Adrenal gland (tissue), 12 donors: ENCODE results near the gene LDAH. TPM values are rescaled to one million over a fixed set of nuclear protein-coding genes. Genes with fewer than 3 reads are reported as not detected.
A peak's percentile ranks its signal among the peaks of the same experiment; 100 is the strongest.

ENCODE experiments used
- DNase-seq, 7 donors: peaks; one replicate each; pipeline ENCODE4 v3.0.0-alpha.2; 2019 to 2020
- H3K27ac ChIP-seq, 5 donors: fragments of 200-600 bp; sonication (generic) in 4 of 5; 1 replicate in 3 of 5; 2 replicates in 2 of 5; pipeline versions ENCODE4 v1.5.1 to v1.8.0; 2016 to 2020; ENCODE audit warnings: mild to moderate bottlenecking in 1 of 5
- H3K27me3 ChIP-seq: fragments of 200-600 bp; 2 replicates; pipeline ENCODE4 v1.8.0; 2021
- H3K36me3 ChIP-seq, 2 donors: fragments of 200-600 bp; replicated peaks in 1 of 2; 1 replicate in 1 of 2; 2 replicates in 1 of 2; pipeline versions ENCODE4 v1.5.1 to v1.8.0; 2018 to 2022
- H3K4me1 ChIP-seq, 2 donors: fragments of 200-600 bp; replicated peaks in 1 of 2; 1 replicate in 1 of 2; 2 replicates in 1 of 2; pipeline versions ENCODE4 v1.5.1 to v1.8.0; 2018 to 2021
- H3K4me3 ChIP-seq, 4 donors: fragments of 200-600 bp; sonication (generic) in 3 of 4; one replicate each; pipeline ENCODE4 v1.5.1; 2016 to 2018
- H3K9me3 ChIP-seq, 3 donors: fragments of 200-600 bp; sonication (generic) in 1 of 3; replicated peaks in 1 of 3; 1 replicate in 2 of 3; 2 replicates in 1 of 3; pipeline versions ENCODE4 v1.5.1 to v1.8.0; 2016 to 2021
- CTCF ChIP-seq, 6 experiments: fragments of 450-650 bp in 4 of 6; fragments of 200-600 bp in 2 of 6; sonication (generic) in 1 of 6; IDR thresholded peaks; 1 replicate in 5 of 6; 2 replicates in 1 of 6; pipeline versions ENCODE4 v1.5.1 to v1.8.0; 2016 to 2021; ENCODE audit warnings: antibody characterized with exemption in 6 of 6, mild to moderate bottlenecking in 2 of 6, moderate library complexity in 1 of 6
- POLR2A ChIP-seq, 2 donors: fragments of 450-650 bp; IDR thresholded peaks; one replicate each; pipeline ENCODE4 v1.6.1; 2017; ENCODE audit warnings: antibody characterized with exemption in 2 of 2, mild to moderate bottlenecking in 2 of 2, moderate library complexity in 1 of 2
- WGBS, 4 donors: extraction: QIAGEN DNeasy Blood & Tissue Kit in 2 of 4; methylation state at CpG; one replicate each; pipeline versions ENCODE4 v1.1.5 to v1.1.7; 2013 to 2017; 5-methylcytosine and 5-hydroxymethylcytosine counted together
- intact Hi-C, 2 donors: fragments of 100-400 bp; cut with DNase I; formaldehyde crosslinking; loops; one replicate each; pipeline versions ENCODE4 v1.14.1 to v1.15.0; 2022 to 2023
- polyA plus RNA-seq, 3 donors: library from polyadenylated mRNA; stranded (reverse); fragments of 200-250 nt in 2 of 3; fragments of 350-450 nt in 1 of 3; fragmentation: Illumina TruSeq in 1 of 3; extraction: RNeasy Lipid Tissue Mini Kit (QIAGEN cat#74804) in 1 of 3; gene quantifications; one replicate each; pipeline ENCODE4 v1.2.3, GENCODE V29; 2013 to 2014
- total RNA-seq, 9 donors: library from RNA; depleted of rRNA in 4 of 9; stranded (reverse); fragments of >200 nt in 4 of 9; fragments of 120-200 nt in 1 of 9; fragmentation: NEBNext Ultra II Directional in 1 of 9; extraction: Animal tissue kit (Norgen Biotek cat#: 25700) in 1 of 9; gene quantifications; one replicate each; pipeline versions ENCODE4 v1.1.0 to v1.2.4, GENCODE V29; 2013 to 2023
- donor health status: healthy with polysubstance abuse.
- donor health status: Bipolar disorder and iron deficiency.
- donor health status: DM: yes; HTN: yes; CAD: no.
- donor health status: DM: no; HTN: no; CAD: no.
- donor health status: DM: no; HTN: no; CAD: no.
- donor health status: DM: yes; HTN: yes; CAD: no.

The LDAH gene
- total and polyA plus RNA-seq, 12 donors: 7.0 to 64.9 (median 31.5) TPM

GRCh38 chr2:20635675-20636584, 187.0 kb downstream of the LDAH start:
- Histone ChIP-seq H3K27ac (peak overlapping the region; percentile 1 to 97 (median 61)), H3K4me3 (no peak overlapping the region), H3K27me3 (no peaks in the 10 kb centered on the region), H3K36me3 (peaks cover 0 to 22% of the 10 kb centered on the region in 2 donors), H3K9me3 (no peaks in the 10 kb centered on the region), H3K4me1 (peaks cover 16 to 43% of the 10 kb centered on the region in 2 donors)
- TF ChIP-seq POLR2A (IDR thresholded peaks at IDR 0.05) (no peak), CTCF (IDR thresholded peaks at IDR 0.05) (peak; percentile 87 to 99 (median 96))
- intact Hi-C loops: loop anchor here (2.0 to 10.0 kb wide), 3 partner anchors 131 to 193 kb away; partner anchors contain the start of gene RHOB (in 1 of the 2)
- peak; percentile 86 to 94 (median 90) for DNase-seq
- 31 to 53% (median 32%) methylated on average over 14 to 32 of the region's 32 CpGs for WGBS, 4 donors

GRCh38 chr2:20635113-20635510, 187.8 kb downstream of the LDAH start:
- Histone ChIP-seq H3K4me1 (peaks cover 10 to 39% of the 10 kb centered on the region in 2 donors), H3K27me3 (no peaks in the 10 kb centered on the region), H3K4me3 (no peak overlapping the region), H3K27ac (peak overlapping the region in 4 of 5 donors; percentile 20 to 97 (median 78)), H3K9me3 (no peaks in the 10 kb centered on the region), H3K36me3 (peaks cover 0 to 14% of the 10 kb centered on the region in 2 donors)
- intact Hi-C loops: loop anchor here in 1 of 2 donors (5.0 to 10.0 kb wide), 2 partner anchors 130 to 188 kb away; partner anchors contain the start of gene RHOB
- WGBS, 4 donors: 76 to 85% (median 82%) methylated on average over 5 of the region's 5 CpGs
- TF ChIP-seq CTCF (IDR thresholded peaks at IDR 0.05) (no peak), POLR2A (IDR thresholded peaks at IDR 0.05) (no peak)
- no peak for DNase-seq

DNA sequence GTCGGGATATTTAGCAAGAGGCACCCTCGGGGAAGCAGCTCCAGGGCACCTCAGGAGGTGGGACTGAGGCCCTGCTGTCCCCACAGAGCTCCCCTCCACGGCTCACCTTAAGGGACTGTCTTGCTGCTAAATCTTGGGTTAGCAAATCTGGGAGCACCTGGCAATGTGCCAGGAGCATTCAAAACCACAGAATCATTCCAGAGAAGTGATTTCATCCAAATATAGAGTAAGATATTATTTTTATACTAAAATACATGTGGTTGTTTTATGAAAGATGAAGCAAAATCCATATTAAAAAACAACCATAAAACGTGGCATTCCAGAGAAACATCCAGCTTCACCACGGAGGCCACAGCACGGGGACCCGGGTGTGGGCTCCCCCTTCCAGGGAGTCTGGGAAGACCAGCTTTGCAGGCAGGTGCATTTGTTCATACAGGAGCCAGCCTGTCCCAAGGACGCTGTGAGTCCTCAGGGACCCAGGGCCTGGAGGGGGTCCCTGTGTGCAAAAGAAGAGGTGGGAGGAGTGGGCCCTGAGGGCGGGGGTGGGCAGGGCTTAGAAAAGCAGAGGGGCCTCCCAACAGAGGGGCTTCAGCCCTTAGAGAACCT, 188.3 kb downstream of the LDAH start:
- H3K9me3 ChIP-seq: no peaks in the 10 kb centered on the region
- 70 to 74% (median 72%) methylated on average over 7 to 9 of the region's 9 CpGs for WGBS, 4 donors
- TF ChIP-seq POLR2A (IDR thresholded peaks at IDR 0.05) (no peak), CTCF (IDR thresholded peaks at IDR 0.05) (no peak)
- peaks cover 10 to 39% of the 10 kb centered on the region in 2 donors for H3K4me1 ChIP-seq
- no peak overlapping the region for H3K4me3 ChIP-seq
- no peaks in the 10 kb centered on the region for H3K27me3 ChIP-seq
- intact Hi-C loops: loop anchor here in 1 of 2 donors (5.0 to 10.0 kb wide), 2 partner anchors 130 to 187 kb away; partner anchors contain the start of gene RHOB
- peak in 4 of 7 donors; percentile 55 to 80 (median 61) for DNase-seq
- peak overlapping the region; percentile 20 to 97 (median 41) for H3K27ac ChIP-seq
- peaks cover 0 to 9% of the 10 kb centered on the region in 2 donors for H3K36me3 ChIP-seq

Other genes with a start within 250 kb of the LDAH start
- gene HS1BP3, start 172.0 kb downstream of the LDAH start, total RNA-seq: 10 to 100 TPM; 33.0 to 50.1 (median 42.6) TPM
- gene HS1BP3, start 172.0 kb downstream of the LDAH start, polyA plus RNA-seq: 10 to 100 TPM; 23.7 to 44.2 (median 29.2) TPM
- gene GDF7, start 156.0 kb downstream of the LDAH start, total RNA-seq: 1 to 10 TPM in 3 of 9 donors, under 1 TPM in 6; 0.17 to 1.8 (median 0.55) TPM
- gene GDF7, start 156.0 kb downstream of the LDAH start, polyA plus RNA-seq: under 1 TPM; 0.22 to 0.30 (median 0.24) TPM
- 1 to 10 TPM in 2 of 9 donors, under 1 TPM in 6, not detected in 1; under 0.01 to 1.9 (median 0.17) TPM for gene APOB, start 221.0 kb upstream of the LDAH start, total RNA-seq
- under 1 TPM; 0.03 to 0.20 (median 0.08) TPM for gene APOB, start 221.0 kb upstream of the LDAH start, polyA plus RNA-seq